ENCODE measurements around the gene GALNT10. TPM values are rescaled to one million over a fixed set of nuclear protein-coding genes. Genes with fewer than 3 reads are reported as not detected.

GALNT10 gene
- total and polyA plus RNA-seq, 9 of the 15 experiments (the other 6 are each of a cell fraction or from before 2014, with no cell fraction given), result 4.6 to 37.1 (median 13.3) TPM

GRCh38 chr5:154346427-154346826 is 155.9 kb downstream of the GALNT10 start:
- no peak for TF ChIP-seq ATF6 (CRISPR knock-in tag; IDR thresholded peaks at IDR 0.05)
- no peak for TF ChIP-seq GABPB1 (CRISPR knock-in tag; IDR thresholded peaks at IDR 0.05)
- no peak for TF ChIP-seq DPF2 (IDR thresholded peaks at IDR 0.05)
- TF ChIP-seq YBX1 (IDR thresholded peaks at IDR 0.05), result no peak

More at GRCh38 chr5:154346427-154346826, 155.9 kb downstream of the GALNT10 start:
- Histone ChIP-seq H2AFZ (ENCODE audit: low read depth, low read length) (no peak overlapping the region), H3K27me3 (ENCODE audit: control insufficient read depth in 2 of 2, insufficient read depth in 2 of 2, low read length in 2 of 2) (no peaks in the 10 kb centered on the region), H3K36me3 (ENCODE audit: control insufficient read depth, insufficient read depth, low read length) (no peaks in the 10 kb centered on the region), H3K9me3 (replicated peaks; ENCODE audit: control insufficient read depth, insufficient read depth, low read depth, low read length) (no peaks in the 10 kb centered on the region), H4K20me1 (replicated peaks; ENCODE audit: control insufficient read depth, insufficient read depth, low read length) (no peaks in the 10 kb centered on the region), H3K4me3 (no peak overlapping the region), H3K9ac (ENCODE audit: insufficient read depth in 1 of 2, low read depth in 2 of 2, low read length in 2 of 2) (no peak overlapping the region), H3K27ac (ENCODE audit: extremely low read depth, low read depth, low read length) (no peak overlapping the region), H3K79me2 (ENCODE audit: control insufficient read depth, insufficient read depth, low read length) (no peaks in the 10 kb centered on the region), H3K9me1 (ENCODE audit: control insufficient read depth, insufficient read depth, low read length) (no peaks in the 10 kb centered on the region), H3K4me1 (replicated peaks in 1 of 2; ENCODE audit: control insufficient read depth in 2 of 2, insufficient read depth in 2 of 2, low read length in 2 of 2) (no peaks in the 10 kb centered on the region), H3K4me2 (ENCODE audit: insufficient read depth, low read length) (no peak overlapping the region)
- intact Hi-C loops (cut with micrococcal nuclease), result no loop called here
- BruUV-seq (replicated peaks), result no TSS peak
- ChIA-PET POLR2A (no interaction called here), CTCF (ENCODE audit: low intra/inter-chr PET ratio) (no interaction called here)
- ATAC-seq, result no peak
- in situ Hi-C loops (cut with MboI), result no loop called here
- FAIRE-seq, result no peak
- no peak for DNase-seq (ENCODE audit: extremely low read depth in 1 of 4, low spot score in 3 of 4)
- 89% methylated on average over 1 of the region's 1 CpG for whole genome bisulfite sequencing (ENCODE audit: insufficient coverage, low coverage, missing lambda C conversion rate)

All from K562 (cell line).